ENCODE measurements around the gene RHCG. TPM values are rescaled to one million over a fixed set of nuclear protein-coding genes. Genes with fewer than 3 reads are reported as not detected.
"Not testable (repeated sequence)": the region's sequence is repeated elsewhere in the genome, so short reads cannot be mapped to it uniquely, and the experiment has no call there.

Gene RHCG
- total RNA-seq, 1 experiment from 2014 or later: not detected

- Histone ChIP-seq H3K4me1 (ENCODE audit: low read length) (no peaks in the 10 kb centered on the region), H2AFZ (ENCODE audit: low read length) (no peak overlapping the region), H3K9ac (ENCODE audit: low read length) (no peak overlapping the region), H3K27ac (ENCODE audit: low read length) (no peak overlapping the region), H3K27me3 (ENCODE audit: low read length) (no peaks in the 10 kb centered on the region), H3K9me3 (ENCODE audit: low read length) (no peaks in the 10 kb centered on the region), H4K20me1 (ENCODE audit: insufficient read depth, low read depth, low read length) (no peaks in the 10 kb centered on the region), H3K36me3 (ENCODE audit: insufficient read depth, low read length) (no peaks in the 10 kb centered on the region), H3K79me2 (ENCODE audit: low read length) (no peaks in the 10 kb centered on the region), H3K4me2 (ENCODE audit: low read depth, low read length, poor library complexity, severe bottlenecking) (no peak overlapping the region), H3K4me3 (ENCODE audit: low read length) (no peak overlapping the region), H3K9me2 (replicated peaks; ENCODE audit: insufficient read depth, low read length) (no peaks in the 10 kb centered on the region)
- no peak for DNase-seq
Observed at GRCh38 chr15:89479173-89479572, 17.2 kb downstream of the RHCG start.

GRCh38 chr15:89477411-89478242 is 18.8 kb downstream of the RHCG start:
- Histone ChIP-seq H3K4me3 (ENCODE audit: low read length) (no peak overlapping the region), H2AFZ (ENCODE audit: low read length) (no peak overlapping the region), H3K27ac (ENCODE audit: low read length) (no peak overlapping the region), H3K79me2 (ENCODE audit: low read length) (no peaks in the 10 kb centered on the region), H3K4me2 (ENCODE audit: low read depth, low read length, poor library complexity, severe bottlenecking) (no peak overlapping the region), H3K4me1 (ENCODE audit: low read length) (peaks cover 10% of the 10 kb centered on the region; the same call in 1 of the 2 replicates), H3K9ac (ENCODE audit: low read length) (no peak overlapping the region), H3K27me3 (ENCODE audit: low read length) (no peaks in the 10 kb centered on the region), H3K9me3 (ENCODE audit: low read length) (no peaks in the 10 kb centered on the region), H3K9me2 (replicated peaks; ENCODE audit: insufficient read depth, low read length) (no peaks in the 10 kb centered on the region), H3K36me3 (ENCODE audit: insufficient read depth, low read length) (no peaks in the 10 kb centered on the region), H4K20me1 (ENCODE audit: insufficient read depth, low read depth, low read length) (no peaks in the 10 kb centered on the region)
- no peak for DNase-seq

- H2AFZ ChIP-seq (ENCODE audit: low read length): no peak overlapping the region
- H3K79me2 ChIP-seq (ENCODE audit: low read length): no peaks in the 10 kb centered on the region
- H3K4me1 ChIP-seq (ENCODE audit: low read length): peaks cover 10% of the 10 kb centered on the region; the same call in 1 of the 2 replicates
- H3K9me2 ChIP-seq (replicated peaks; ENCODE audit: insufficient read depth, low read length): no peaks in the 10 kb centered on the region
- no peaks in the 10 kb centered on the region for H3K36me3 ChIP-seq (ENCODE audit: insufficient read depth, low read length)
- no peak overlapping the region for H3K9ac ChIP-seq (ENCODE audit: low read length)
- no peaks in the 10 kb centered on the region for H4K20me1 ChIP-seq (ENCODE audit: insufficient read depth, low read depth, low read length)
- no peak overlapping the region for H3K27ac ChIP-seq (ENCODE audit: low read length)
- H3K9me3 ChIP-seq (ENCODE audit: low read length): no peaks in the 10 kb centered on the region
- H3K27me3 ChIP-seq (ENCODE audit: low read length): no peaks in the 10 kb centered on the region
- H3K4me3 ChIP-seq (ENCODE audit: low read length): no peak overlapping the region
- DNase-seq: no peak
- H3K4me2 ChIP-seq (ENCODE audit: low read depth, low read length, poor library complexity, severe bottlenecking): no peak overlapping the region
Observed at GRCh38 chr15:89475661-89476060, 20.7 kb downstream of the RHCG start.

GRCh38 chr15:89472785-89473256 is 23.6 kb downstream of the RHCG start:
- Histone ChIP-seq H3K9me2 (replicated peaks; ENCODE audit: insufficient read depth, low read length) (no peaks in the 10 kb centered on the region), H3K4me3 (ENCODE audit: low read length) (no peak overlapping the region), H3K79me2 (ENCODE audit: low read length) (no peaks in the 10 kb centered on the region), H3K4me1 (ENCODE audit: low read length) (peaks cover 10% of the 10 kb centered on the region; the same call in 1 of the 2 replicates), H3K9ac (ENCODE audit: low read length) (no peak overlapping the region), H3K36me3 (ENCODE audit: insufficient read depth, low read length) (no peaks in the 10 kb centered on the region), H3K9me3 (ENCODE audit: low read length) (no peaks in the 10 kb centered on the region), H3K4me2 (ENCODE audit: low read depth, low read length, poor library complexity, severe bottlenecking) (no peak overlapping the region), H4K20me1 (ENCODE audit: insufficient read depth, low read depth, low read length) (no peaks in the 10 kb centered on the region), H3K27ac (ENCODE audit: low read length) (no peak overlapping the region), H3K27me3 (ENCODE audit: low read length) (no peaks in the 10 kb centered on the region), H2AFZ (ENCODE audit: low read length) (no peak overlapping the region)
- peak; percentile 83 for DNase-seq

- H3K4me3 ChIP-seq (ENCODE audit: low read length): no peak overlapping the region
Observed at GRCh38 chr15:89469426-89470096, 26.8 kb downstream of the RHCG start.

GRCh38 chr15:89468813-89469212 is 27.6 kb downstream of the RHCG start:
- not testable (repeated sequence) for H3K4me2 ChIP-seq (ENCODE audit: low read depth, low read length, poor library complexity, severe bottlenecking); H3K79me2 ChIP-seq (ENCODE audit: low read length); H4K20me1 ChIP-seq (ENCODE audit: insufficient read depth, low read depth, low read length); H3K27ac ChIP-seq (ENCODE audit: low read length); DNase-seq; H3K36me3 ChIP-seq (ENCODE audit: insufficient read depth, low read length); H3K9me2 ChIP-seq (replicated peaks; ENCODE audit: insufficient read depth, low read length); H2AFZ ChIP-seq (ENCODE audit: low read length); H3K27me3 ChIP-seq (ENCODE audit: low read length); H3K4me3 ChIP-seq (ENCODE audit: low read length); H3K9ac ChIP-seq (ENCODE audit: low read length); H3K9me3 ChIP-seq (ENCODE audit: low read length); H3K4me1 ChIP-seq (ENCODE audit: low read length)

More at GRCh38 chr15:89469426-89470096, 26.8 kb downstream of the RHCG start:
- H3K27ac ChIP-seq (ENCODE audit: low read length): no peak overlapping the region
- H3K9ac ChIP-seq (ENCODE audit: low read length): no peak overlapping the region
- no peak for DNase-seq
- H3K4me2 ChIP-seq (ENCODE audit: low read depth, low read length, poor library complexity, severe bottlenecking): no peak overlapping the region
- H3K36me3 ChIP-seq (ENCODE audit: insufficient read depth, low read length): no peaks in the 10 kb centered on the region
- H4K20me1 ChIP-seq (ENCODE audit: insufficient read depth, low read depth, low read length): no peaks in the 10 kb centered on the region
- no peaks in the 10 kb centered on the region for H3K27me3 ChIP-seq (ENCODE audit: low read length)
- no peaks in the 10 kb centered on the region for H3K9me2 ChIP-seq (replicated peaks; ENCODE audit: insufficient read depth, low read length)
- peaks cover 10% of the 10 kb centered on the region; the same call in 1 of the 2 replicates for H3K4me1 ChIP-seq (ENCODE audit: low read length)
- no peaks in the 10 kb centered on the region for H3K79me2 ChIP-seq (ENCODE audit: low read length)
- H3K9me3 ChIP-seq (ENCODE audit: low read length): no peaks in the 10 kb centered on the region
- no peak overlapping the region for H2AFZ ChIP-seq (ENCODE audit: low read length)

- Histone ChIP-seq H3K9me2 (replicated peaks; ENCODE audit: insufficient read depth, low read length) (no peaks in the 10 kb centered on the region), H3K9ac (ENCODE audit: low read length) (no peak overlapping the region), H3K4me1 (ENCODE audit: low read length) (peaks cover 9% of the 10 kb centered on the region; the same call in 1 of the 2 replicates), H3K9me3 (ENCODE audit: low read length) (no peaks in the 10 kb centered on the region), H3K4me2 (ENCODE audit: low read depth, low read length, poor library complexity, severe bottlenecking) (peak overlapping the region; percentile 20), H3K79me2 (ENCODE audit: low read length) (no peaks in the 10 kb centered on the region), H3K36me3 (ENCODE audit: insufficient read depth, low read length) (no peaks in the 10 kb centered on the region), H3K4me3 (ENCODE audit: low read length) (no peak overlapping the region), H4K20me1 (ENCODE audit: insufficient read depth, low read depth, low read length) (no peaks in the 10 kb centered on the region), H3K27ac (ENCODE audit: low read length) (no peak overlapping the region), H3K27me3 (ENCODE audit: low read length) (no peaks in the 10 kb centered on the region), H2AFZ (ENCODE audit: low read length) (no peak overlapping the region)
- DNase-seq: no peak
Observed at GRCh38 chr15:89463113-89463512, 33.3 kb downstream of the RHCG start.

GRCh38 chr15:89462198-89462912 is 34.0 kb downstream of the RHCG start:
- Histone ChIP-seq H3K9me3 (ENCODE audit: low read length) (no peaks in the 10 kb centered on the region), H3K9me2 (replicated peaks; ENCODE audit: insufficient read depth, low read length) (no peaks in the 10 kb centered on the region), H3K4me3 (ENCODE audit: low read length) (no peak overlapping the region), H3K79me2 (ENCODE audit: low read length) (no peaks in the 10 kb centered on the region), H3K4me1 (ENCODE audit: low read length) (peaks cover 9% of the 10 kb centered on the region; the same call in 1 of the 2 replicates), H3K9ac (ENCODE audit: low read length) (no peak overlapping the region), H3K36me3 (ENCODE audit: insufficient read depth, low read length) (no peaks in the 10 kb centered on the region), H4K20me1 (ENCODE audit: insufficient read depth, low read depth, low read length) (no peaks in the 10 kb centered on the region), H3K27ac (ENCODE audit: low read length) (no peak overlapping the region), H3K4me2 (ENCODE audit: low read depth, low read length, poor library complexity, severe bottlenecking) (peak overlapping the region; percentile 20), H2AFZ (ENCODE audit: low read length) (0 out of 2 replicates have a peak overlapping the region, but pooled peaks have one; percentile 1), H3K27me3 (ENCODE audit: low read length) (no peaks in the 10 kb centered on the region)
- DNase-seq: peak; percentile 79

Data from Karpas-422 (cell line).